GM23248 (cell line): ENCODE data around the gene SNAPC4.

ENCODE experiments used
- EZH2 ChIP-seq: fragments of 200-600 bp; sonication (generic); IDR thresholded peaks from 2 replicates; pipeline ENCODE4 v1.6.1; 2018; ENCODE audit warnings: antibody characterized with exemption, mild to moderate bottlenecking; ENCODE audit not compliant: insufficient read depth, poor library complexity, severe bottlenecking
- EZH2phosphoT487 ChIP-seq: fragments of 200-600 bp; sonication (generic); IDR thresholded peaks from 2 replicates; pipeline ENCODE4 v1.6.1; 2018; ENCODE audit warnings: antibody characterized with exemption, moderate library complexity, mild to moderate bottlenecking, low read depth; ENCODE audit not compliant: insufficient read depth

DNA sequence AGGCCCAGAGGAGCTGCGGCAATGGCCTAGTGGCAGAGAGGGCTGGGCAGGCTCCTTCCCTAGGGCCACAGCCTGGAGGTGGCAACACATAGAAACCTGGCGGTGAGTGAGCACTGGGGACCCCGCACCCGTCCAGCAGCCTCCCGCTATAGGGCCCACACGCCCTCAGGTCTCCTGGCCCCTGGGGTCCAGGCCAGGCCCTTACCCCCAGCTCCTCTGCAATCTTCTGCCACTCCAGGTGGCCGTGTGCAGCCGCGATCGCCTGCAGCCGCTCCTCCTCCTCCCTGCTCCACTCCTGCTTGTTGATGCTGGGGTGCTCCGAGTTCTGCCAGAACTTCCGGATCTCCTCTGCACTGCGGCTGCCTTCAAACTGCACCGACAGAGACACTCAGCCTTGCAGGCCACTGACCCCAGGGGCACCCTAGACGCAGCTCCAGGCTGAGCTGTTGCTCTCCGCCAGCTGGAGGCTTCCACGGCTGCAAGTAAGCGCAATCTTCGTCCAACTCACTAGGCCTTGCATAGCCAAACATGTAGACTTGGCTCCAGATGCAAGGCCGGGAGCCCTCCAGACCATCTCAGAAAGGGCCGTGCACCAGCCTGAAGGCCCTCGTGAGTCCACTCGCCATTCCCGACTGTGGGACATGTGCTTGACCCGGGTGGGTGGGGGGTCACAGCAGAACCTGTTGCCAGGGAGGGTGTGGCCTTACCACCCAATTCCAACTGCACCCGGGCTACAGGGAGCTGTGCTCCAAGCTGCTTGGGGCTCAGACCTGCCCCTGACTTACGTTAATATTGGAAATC lies 8.0 kb downstream of the SNAPC4 start:
- no peak for TF ChIP-seq EZH2phosphoT487
- no peak for TF ChIP-seq EZH2
